ENCODE measurements around the gene WBP2. TPM values are rescaled to one million over a fixed set of nuclear protein-coding genes. Genes with fewer than 3 reads are reported as not detected.
A peak's percentile ranks its signal among the peaks of the same experiment; 100 is the strongest.

The WBP2 gene
- total RNA-seq, 1 experiment from 2014 or later: 55.7 TPM

DNA sequence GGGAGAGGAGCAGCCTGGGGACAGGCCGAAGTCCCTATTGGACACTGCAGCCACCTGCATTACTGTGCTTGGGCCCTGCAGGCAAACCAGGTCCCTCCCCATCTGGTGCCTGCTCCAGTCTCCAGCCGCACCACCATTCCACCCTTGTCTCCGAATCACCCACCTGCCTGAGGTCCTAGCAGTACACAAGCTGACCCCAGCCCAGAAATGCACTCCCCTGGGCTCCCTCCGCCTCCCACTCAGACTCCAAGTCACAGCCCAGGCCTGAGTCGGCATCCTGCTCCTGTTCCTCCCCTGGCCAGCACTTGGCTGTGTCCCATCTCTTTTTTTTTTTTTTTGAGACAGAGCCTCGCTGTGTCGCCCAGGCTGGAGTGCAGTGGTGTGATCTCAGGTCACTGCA, 17.2 kb downstream of the WBP2 start:
- Mint-ChIP-seq H3K27ac (ENCODE audit: low read depth, unreplicated experiment) (no peak overlapping the region), H3K4me1 (ENCODE audit: insufficient read depth, unreplicated experiment) (no peaks in the 10 kb centered on the region), H3K4me3 (ENCODE audit: unreplicated experiment) (no peak overlapping the region), H3K9me3 (ENCODE audit: unreplicated experiment) (no peaks in the 10 kb centered on the region), H3K27me3 (ENCODE audit: insufficient read depth, unreplicated experiment) (no peaks in the 10 kb centered on the region), H3K36me3 (ENCODE audit: insufficient read depth, unreplicated experiment) (no peaks in the 10 kb centered on the region)
- no peak for DNase-seq (ENCODE audit: unreplicated experiment)
- TF ChIP-seq, protein P1, sequence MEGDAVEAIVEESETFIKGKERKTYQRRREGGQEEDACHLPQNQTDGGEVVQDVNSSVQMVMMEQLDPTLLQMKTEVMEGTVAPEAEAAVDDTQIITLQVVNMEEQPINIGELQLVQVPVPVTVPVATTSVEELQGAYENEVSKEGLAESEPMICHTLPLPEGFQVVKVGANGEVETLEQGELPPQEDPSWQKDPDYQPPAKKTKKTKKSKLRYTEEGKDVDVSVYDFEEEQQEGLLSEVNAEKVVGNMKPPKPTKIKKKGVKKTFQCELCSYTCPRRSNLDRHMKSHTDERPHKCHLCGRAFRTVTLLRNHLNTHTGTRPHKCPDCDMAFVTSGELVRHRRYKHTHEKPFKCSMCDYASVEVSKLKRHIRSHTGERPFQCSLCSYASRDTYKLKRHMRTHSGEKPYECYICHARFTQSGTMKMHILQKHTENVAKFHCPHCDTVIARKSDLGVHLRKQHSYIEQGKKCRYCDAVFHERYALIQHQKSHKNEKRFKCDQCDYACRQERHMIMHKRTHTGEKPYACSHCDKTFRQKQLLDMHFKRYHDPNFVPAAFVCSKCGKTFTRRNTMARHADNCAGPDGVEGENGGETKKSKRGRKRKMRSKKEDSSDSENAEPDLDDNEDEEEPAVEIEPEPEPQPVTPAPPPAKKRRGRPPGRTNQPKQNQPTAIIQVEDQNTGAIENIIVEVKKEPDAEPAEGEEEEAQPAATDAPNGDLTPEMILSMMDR (IDR thresholded peaks at IDR 0.05; ENCODE audit: unreplicated experiment): no peak
- no TSS peak for BruUV-seq (replicated peaks)
- intact Hi-C loops (cut with micrococcal nuclease): no loop called here
- CTCF ChIA-PET: interaction anchor here (0.6 to 1.6 kb wide), 2 partner anchors 10 to 219 kb away, joined by 3 to 4 read pairs; no protein-coding TSS in a partner anchor
- POLR2A ChIA-PET: interaction anchor here (1.1 kb wide), 1 partner anchor 41 kb away, joined by 3 read pairs; the partner anchor contains the start of gene TRIM47

DNA sequence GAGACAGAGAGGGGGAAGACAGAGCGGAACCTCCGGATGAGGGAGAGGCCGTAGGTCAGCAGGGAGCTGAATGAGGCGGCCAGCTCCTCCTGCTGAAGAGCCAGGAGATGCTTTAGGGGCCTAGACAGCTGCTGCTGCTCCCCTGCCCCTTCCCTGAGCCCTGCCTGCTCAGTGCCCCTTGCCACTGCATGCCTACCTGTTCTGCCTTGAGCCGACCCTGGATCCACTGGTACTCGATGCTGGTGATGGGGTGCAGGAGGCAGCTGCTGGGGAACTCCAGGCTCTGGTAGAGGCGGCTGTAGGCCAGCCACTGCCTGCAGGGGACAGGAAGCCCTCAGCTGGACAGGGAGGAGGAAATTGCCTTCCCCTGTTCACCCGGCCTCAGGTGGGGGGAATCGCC, 18.5 kb downstream of the WBP2 start:
- no peak overlapping the region for H3K4me3 Mint-ChIP-seq (ENCODE audit: unreplicated experiment)
- DNase-seq (ENCODE audit: unreplicated experiment): no peak
- no peaks in the 10 kb centered on the region for H3K36me3 Mint-ChIP-seq (ENCODE audit: insufficient read depth, unreplicated experiment)
- BruUV-seq (replicated peaks): no TSS peak
- H3K4me1 Mint-ChIP-seq (ENCODE audit: insufficient read depth, unreplicated experiment): peaks cover 7% of the 10 kb centered on the region
- no peak overlapping the region for H3K27ac Mint-ChIP-seq (ENCODE audit: low read depth, unreplicated experiment)
- POLR2A ChIA-PET: interaction anchor here (0.6 to 0.7 kb wide), 2 partner anchors 19 to 50 kb away, joined by 3 to 4 read pairs; partner anchors contain the start of gene WBP2
- CTCF ChIA-PET: interaction anchor here (0.6 to 1.6 kb wide), 4 partner anchors 11 to 147 kb away, joined by 3 to 7 read pairs (median 4); no protein-coding TSS in a partner anchor
- H3K9me3 Mint-ChIP-seq (ENCODE audit: unreplicated experiment): no peaks in the 10 kb centered on the region
- intact Hi-C loops (cut with micrococcal nuclease): no loop called here
- TF ChIP-seq, protein P1 (IDR thresholded peaks at IDR 0.05; ENCODE audit: unreplicated experiment): no peak
- H3K27me3 Mint-ChIP-seq (ENCODE audit: insufficient read depth, unreplicated experiment): no peaks in the 10 kb centered on the region

DNA sequence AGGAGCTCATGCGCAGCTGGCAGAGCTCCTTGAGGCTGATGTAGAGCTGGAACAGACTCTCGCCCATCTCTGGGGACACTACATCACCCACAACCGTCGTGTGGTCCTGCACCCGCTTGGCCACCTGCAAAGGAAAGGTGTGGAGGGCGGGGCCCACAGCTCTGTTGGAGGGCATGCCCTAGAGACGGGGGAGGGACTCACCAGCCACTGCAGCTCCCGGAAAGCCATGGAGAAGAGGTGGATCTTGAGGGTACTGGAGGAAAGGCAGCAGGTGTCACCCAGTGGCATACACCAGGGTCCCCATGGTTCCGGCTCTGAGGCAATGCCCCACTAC, 19.5 kb downstream of the WBP2 start:
- CTCF ChIA-PET: no interaction called here
- Mint-ChIP-seq H3K27me3 (ENCODE audit: insufficient read depth, unreplicated experiment) (no peaks in the 10 kb centered on the region), H3K27ac (ENCODE audit: low read depth, unreplicated experiment) (no peak overlapping the region), H3K36me3 (ENCODE audit: insufficient read depth, unreplicated experiment) (no peaks in the 10 kb centered on the region), H3K4me3 (ENCODE audit: unreplicated experiment) (no peak overlapping the region), H3K9me3 (ENCODE audit: unreplicated experiment) (no peaks in the 10 kb centered on the region), H3K4me1 (ENCODE audit: insufficient read depth, unreplicated experiment) (peaks cover 7% of the 10 kb centered on the region)
- TF ChIP-seq, protein P1 (IDR thresholded peaks at IDR 0.05; ENCODE audit: unreplicated experiment): no peak
- intact Hi-C loops (cut with micrococcal nuclease): no loop called here
- BruUV-seq (replicated peaks): no TSS peak
- no peak for DNase-seq (ENCODE audit: unreplicated experiment)
- POLR2A ChIA-PET: interaction anchor here (0.9 kb wide), 1 partner anchor 42 kb away, joined by 3 read pairs; no protein-coding TSS in a partner anchor

DNA sequence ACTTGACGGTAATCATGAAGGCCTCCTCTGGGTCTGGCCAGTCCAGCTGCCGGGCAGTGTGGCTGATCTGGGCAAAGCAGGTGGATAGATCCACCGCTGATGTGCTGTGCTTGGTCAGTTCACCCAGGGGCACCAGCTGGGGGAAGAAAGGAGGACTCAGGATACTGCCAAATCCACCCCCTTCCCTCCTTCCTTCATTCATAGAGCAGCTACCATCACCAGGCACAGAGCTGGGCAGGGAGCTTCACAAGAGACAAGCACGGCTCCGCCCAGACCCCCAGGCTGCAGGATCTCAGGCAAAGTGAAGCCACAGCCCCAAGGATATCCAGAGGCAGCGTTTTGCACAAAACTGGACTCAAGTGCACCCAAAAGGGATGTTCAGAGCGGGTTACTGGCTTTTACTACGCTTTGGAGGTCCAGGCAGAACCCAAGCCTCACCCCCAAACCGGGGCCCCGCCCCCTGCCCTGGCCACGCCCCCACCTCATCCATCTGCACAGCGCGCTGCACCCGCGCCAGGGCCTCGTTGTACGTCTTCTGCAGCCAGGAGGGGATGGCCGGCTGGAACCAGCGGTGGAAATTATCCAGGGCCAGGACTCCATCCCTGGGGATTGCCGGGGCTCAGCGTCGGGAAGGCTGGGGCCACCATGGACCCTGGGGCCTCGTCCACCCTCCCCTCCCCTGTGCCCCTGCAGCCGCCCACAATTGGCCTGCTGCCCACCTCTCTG, 20.0 kb downstream of the WBP2 start:
- POLR2A ChIA-PET: interaction anchor here (0.9 kb wide), 1 partner anchor 42 kb away, joined by 3 read pairs; no protein-coding TSS in a partner anchor
- no peak for DNase-seq (ENCODE audit: unreplicated experiment)
- Mint-ChIP-seq H3K27ac (ENCODE audit: low read depth, unreplicated experiment) (peak overlapping the region; percentile 25), H3K9me3 (ENCODE audit: unreplicated experiment) (no peaks in the 10 kb centered on the region), H3K36me3 (ENCODE audit: insufficient read depth, unreplicated experiment) (no peaks in the 10 kb centered on the region), H3K4me1 (ENCODE audit: insufficient read depth, unreplicated experiment) (peaks cover 7% of the 10 kb centered on the region), H3K4me3 (ENCODE audit: unreplicated experiment) (no peak overlapping the region), H3K27me3 (ENCODE audit: insufficient read depth, unreplicated experiment) (no peaks in the 10 kb centered on the region)
- intact Hi-C loops (cut with micrococcal nuclease): no loop called here
- TF ChIP-seq, protein P1 (IDR thresholded peaks at IDR 0.05; ENCODE audit: unreplicated experiment): no peak
- CTCF ChIA-PET: interaction anchor here (0.6 to 0.9 kb wide), 2 partner anchors 28 to 43 kb away, joined by 3 read pairs; no protein-coding TSS in a partner anchor
- BruUV-seq (replicated peaks): no TSS peak
